GM12891 (cell line): ENCODE measurements around the gene OR6A2. TPM values are rescaled to one million over a fixed set of nuclear protein-coding genes. Genes with fewer than 3 reads are reported as not detected.

Experiments used
- DNase-seq: peaks from one replicate; pipeline ENCODE4 v3.0.0; 2011; ENCODE audit warnings: low spot score; ENCODE audit not compliant: insufficient read length
- FAIRE-seq: peaks from 2 replicates; lab custom pipeline; 2011; peaks lifted over from hg19 to GRCh38; lab: Jason Lieb, UNC
- PAX5 ChIP-seq: IDR thresholded peaks from 2 replicates; pipeline ENCODE4 v1.6.1; 2011; ENCODE audit warnings: low read length, moderate library complexity, mild to moderate bottlenecking; ENCODE audit not compliant: insufficient read depth, severe bottlenecking
- POLR2A ChIP-seq: IDR thresholded peaks from 2 replicates; pipeline ENCODE4 v1.6.1; 2011; ENCODE audit warnings: low read depth, low read length, control low read depth
- POLR2AphosphoS5 ChIP-seq: IDR thresholded peaks from 2 replicates; pipeline ENCODE4 v1.6.1; 2011; ENCODE audit warnings: low read depth, low read length, control low read depth
- POU2F2 ChIP-seq: IDR thresholded peaks from 2 replicates; pipeline ENCODE4 v1.6.1; 2011; ENCODE audit warnings: low read depth, mild to moderate bottlenecking, control low read depth, low read length, moderate library complexity
- SPI1 ChIP-seq: IDR thresholded peaks from 2 replicates; pipeline ENCODE4 v1.6.1; 2011; ENCODE audit warnings: low read depth, low read length, control low read depth
- TAF1 ChIP-seq: IDR thresholded peaks from 2 replicates; pipeline ENCODE4 v1.6.1; 2011; ENCODE audit warnings: low read depth, low read length, control low read depth
- polyA plus RNA-seq: library from polyadenylated mRNA; unstranded; fragments of >200 nt; gene quantifications from one replicate; pipeline ENCODE4 v1.2.1, GENCODE V29; 2012; ENCODE audit warnings: low read depth, missing spikeins, inconsistent platforms; ENCODE audit not compliant: missing spikeins

Gene OR6A2
- not detected for polyA plus RNA-seq

DNA sequence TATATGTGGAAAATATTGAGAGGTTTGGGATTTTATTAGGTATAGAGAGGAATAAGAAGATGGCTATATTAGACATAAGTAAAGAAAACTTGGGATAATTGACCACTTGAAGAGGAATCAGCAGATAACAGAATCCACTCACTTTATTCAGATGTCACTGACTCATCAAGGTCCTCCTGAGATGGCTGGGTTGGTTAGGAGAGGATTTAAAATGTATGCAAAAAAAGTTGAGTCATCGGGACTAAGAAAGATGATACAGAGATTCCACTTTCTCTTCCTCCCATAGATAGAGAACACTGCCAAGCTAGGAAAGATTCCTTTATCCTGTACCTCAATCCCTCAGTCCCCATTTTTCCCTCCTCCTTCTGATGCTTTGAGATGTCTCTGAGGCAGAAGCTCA is at the start of gene OR6A2:
OR6A2 (minus strand) TSS at position 288 of the 400 bp plus-strand sequence. CDS start 3,981 bp downstream, outside the sequence.
- FAIRE-seq (no peak), DNase-seq (no peak)
- no peak for TF ChIP-seq SPI1
- no peak for TF ChIP-seq POLR2A
- no peak for TF ChIP-seq TAF1
- no peak for TF ChIP-seq PAX5
- no peak for TF ChIP-seq POU2F2
- TF ChIP-seq POLR2AphosphoS5 = no peak

GRCh38 chr11:6845383-6845782 is 45.9 kb upstream of the OR6A2 start, which contains the start of gene OR10A5:
Gene OR10A5, plus strand, starts transcription at chr11:6845683. Its CDS starts 0 bp downstream, at chr11:6845683.
- FAIRE-seq (no peak), DNase-seq (no peak)
- no peak for TF ChIP-seq SPI1
- TF ChIP-seq PAX5 = no peak
- TF ChIP-seq POLR2AphosphoS5 = no peak
- TF ChIP-seq POU2F2 = no peak
- no peak for TF ChIP-seq POLR2A
- TF ChIP-seq TAF1 = no peak

DNA sequence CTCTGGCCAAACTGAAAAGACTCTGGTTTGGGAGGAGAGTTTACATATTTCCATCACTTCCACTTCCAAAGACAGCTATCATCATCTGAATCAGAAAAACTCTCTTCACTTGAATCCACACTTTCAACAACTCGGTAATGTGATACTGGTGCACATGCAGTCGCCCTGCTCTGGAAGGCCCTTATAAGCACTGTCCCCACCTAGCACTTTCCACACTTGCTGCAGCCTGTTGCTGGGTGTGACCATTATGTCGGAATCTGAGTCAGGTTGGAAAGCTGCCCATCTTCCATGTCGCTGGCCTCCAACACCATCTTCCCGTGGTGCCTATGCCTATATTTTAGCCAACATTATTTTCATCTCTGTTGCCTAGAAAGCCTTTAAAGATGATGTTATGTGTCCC is 44.9 kb upstream of the OR6A2 start:
- DNase-seq (no peak), FAIRE-seq (no peak)
- no peak for TF ChIP-seq POU2F2
- TF ChIP-seq PAX5 = no peak
- TF ChIP-seq SPI1 = no peak
- no peak for TF ChIP-seq POLR2A
- TF ChIP-seq POLR2AphosphoS5 = no peak
- no peak for TF ChIP-seq TAF1

- FAIRE-seq = no peak
- TF ChIP-seq SPI1 = no peak
- TF ChIP-seq POLR2A = no peak
- no peak for TF ChIP-seq POLR2AphosphoS5
- TF ChIP-seq TAF1 = no peak
- TF ChIP-seq PAX5 = no peak
- TF ChIP-seq POU2F2 = no peak
- no peak for DNase-seq
These were observed 44.2 kb upstream of the OR6A2 start for GRCh38 chr11:6843670-6844069.

GRCh38 chr11:6841694-6842093 is 42.2 kb upstream of the OR6A2 start:
- no peak for TF ChIP-seq SPI1
- TF ChIP-seq PAX5 = no peak
- TF ChIP-seq POLR2AphosphoS5 = no peak
- TF ChIP-seq TAF1 = no peak
- TF ChIP-seq POU2F2 = no peak
- TF ChIP-seq POLR2A = no peak
- FAIRE-seq (no peak), DNase-seq (no peak)

GRCh38 chr11:6834021-6834420 is 34.5 kb upstream of the OR6A2 start:
- FAIRE-seq (no peak), DNase-seq (no peak)
- TF ChIP-seq PAX5 = no peak
- no peak for TF ChIP-seq SPI1
- no peak for TF ChIP-seq POLR2AphosphoS5
- TF ChIP-seq TAF1 = no peak
- no peak for TF ChIP-seq POLR2A

DNA sequence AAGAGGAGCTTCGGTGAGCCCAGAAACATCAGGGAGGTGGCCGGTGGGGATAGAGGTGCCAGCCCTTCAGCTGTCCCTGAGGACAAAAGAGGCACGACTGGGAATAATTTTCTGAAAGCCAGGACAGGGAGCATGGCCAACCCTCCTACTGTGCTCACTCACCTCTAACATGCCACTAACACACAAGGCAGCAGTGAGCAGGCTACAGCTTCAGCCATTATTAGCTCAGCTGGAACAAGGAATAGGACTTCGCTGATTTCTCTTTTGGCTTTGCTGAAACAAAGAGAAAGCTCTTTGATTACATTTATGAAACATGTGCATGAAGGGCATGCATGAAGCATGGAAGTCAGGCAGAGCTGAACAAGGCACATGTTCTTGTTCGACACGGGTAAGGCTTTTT is 33.9 kb upstream of the OR6A2 start:
- no peak for FAIRE-seq
- TF ChIP-seq SPI1 = no peak
- TF ChIP-seq TAF1 = no peak
- no peak for TF ChIP-seq PAX5

DNA sequence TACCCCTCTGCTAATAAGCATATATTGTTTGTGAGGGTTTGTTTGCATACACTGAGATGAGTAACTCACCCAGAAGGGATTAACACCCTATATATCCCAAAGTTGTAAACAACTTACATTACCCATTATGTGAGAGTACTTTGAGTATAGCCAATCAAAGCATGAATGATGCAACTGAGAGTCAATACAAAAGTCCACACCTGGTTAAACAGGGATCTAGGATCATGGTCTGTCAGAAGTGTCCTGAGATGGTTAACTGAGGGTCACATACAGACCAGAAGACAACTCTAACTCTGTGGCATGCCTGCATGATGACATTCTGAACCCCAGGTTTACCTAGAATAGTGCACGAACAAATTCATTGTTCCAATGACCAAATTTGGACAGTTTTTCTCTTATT is 28.6 kb upstream of the OR6A2 start:
- FAIRE-seq = no peak
- no peak for DNase-seq
- TF ChIP-seq POLR2A (no peak), TAF1 (no peak), POU2F2 (no peak), PAX5 (no peak), POLR2AphosphoS5 (no peak), SPI1 (no peak)

More for the DNA sequence above, 33.9 kb upstream of the OR6A2 start:
- DNase-seq = no peak

GRCh38 chr11:6825231-6825744 is 25.8 kb upstream of the OR6A2 start:
- DNase-seq = no peak
- no peak for FAIRE-seq

DNA sequence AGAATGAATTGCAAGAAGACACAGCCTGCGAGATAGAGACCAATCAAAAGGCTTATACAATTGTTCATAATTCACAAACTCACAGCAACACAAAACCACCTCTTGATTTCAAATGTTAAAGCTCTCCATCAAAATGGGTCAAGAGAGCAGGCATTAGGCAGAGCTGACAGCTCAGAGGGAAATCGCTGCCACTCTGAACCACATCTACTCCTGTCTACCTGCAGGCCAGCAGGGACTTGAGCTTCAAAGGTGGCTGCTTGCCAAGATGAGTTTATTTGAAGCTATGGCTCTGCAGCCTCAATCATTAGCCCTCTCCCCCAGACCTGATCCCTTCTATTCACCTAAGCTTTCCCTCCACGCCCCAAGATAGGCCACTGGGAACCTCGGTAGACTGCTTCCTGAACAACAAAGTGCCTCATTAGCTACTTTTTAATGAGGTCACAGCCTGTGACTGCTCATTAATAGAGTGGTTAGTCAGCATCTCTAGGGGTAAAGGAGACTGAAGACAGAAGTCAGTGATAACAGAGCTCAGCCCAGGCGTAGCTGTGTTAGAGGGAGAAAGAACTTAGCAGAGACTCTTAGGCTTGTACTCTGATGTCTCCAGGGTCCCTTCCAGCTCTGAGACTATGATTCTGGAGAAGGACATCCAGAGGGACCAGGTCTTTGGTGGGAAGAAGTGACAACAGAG is 24.8 kb upstream of the OR6A2 start:
- FAIRE-seq = no peak
- TF ChIP-seq POLR2A = no peak
- no peak for TF ChIP-seq POU2F2
- TF ChIP-seq SPI1 = no peak
- no peak for TF ChIP-seq POLR2AphosphoS5
- no peak for TF ChIP-seq PAX5
- TF ChIP-seq TAF1 = no peak
- DNase-seq = no peak

More at GRCh38 chr11:6825231-6825744, 25.8 kb upstream of the OR6A2 start:
- TF ChIP-seq SPI1 (no peak), POLR2AphosphoS5 (no peak), PAX5 (no peak), TAF1 (no peak), POU2F2 (no peak)
